ENCODE measurements around the gene LRRC41. TPM values are rescaled to one million over a fixed set of nuclear protein-coding genes. Genes with fewer than 3 reads are reported as not detected.
"Not testable (repeated sequence)": the region's sequence is repeated elsewhere in the genome, so short reads cannot be mapped to it uniquely, and the experiment has no call there.

LRRC41 gene
- total RNA-seq, 1 donor from 2014 or later, result 43.1 TPM

DNA sequence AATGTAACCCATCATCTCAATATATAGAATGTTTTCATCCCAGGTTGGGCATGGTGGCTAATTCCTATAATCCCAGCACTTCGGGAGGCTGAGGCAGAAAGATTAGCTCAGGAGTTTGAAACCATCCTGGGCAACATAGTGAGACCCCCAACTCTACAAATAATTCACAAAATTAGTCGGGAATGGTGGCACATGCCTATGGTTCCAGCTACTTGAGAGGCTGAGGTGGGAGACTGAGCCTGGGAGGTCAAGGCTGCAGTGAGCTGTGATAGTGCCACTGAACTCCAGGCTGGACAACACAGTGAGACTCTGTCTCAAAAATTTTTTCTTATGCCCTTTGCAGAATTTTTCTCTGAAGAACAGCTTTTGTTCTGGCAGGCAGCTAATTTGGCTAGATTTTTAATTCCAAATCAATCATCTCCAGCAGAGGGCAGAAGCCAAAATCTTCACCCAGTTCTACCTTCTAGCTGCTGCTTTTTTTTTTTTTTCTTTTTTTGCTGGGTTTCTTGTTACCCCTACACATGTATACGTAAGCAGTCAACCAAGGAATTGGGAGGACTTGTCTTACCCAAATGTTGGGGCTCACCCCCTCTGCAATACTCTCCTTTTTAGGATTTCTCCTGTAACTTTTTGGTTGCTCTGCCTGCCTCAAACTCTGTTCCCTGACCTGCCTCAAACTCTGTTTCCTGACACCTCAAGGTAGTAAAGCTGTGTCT is 58.6 kb downstream of the LRRC41 start:
- peaks cover 15% of the 10 kb centered on the region for H4K20me1 ChIP-seq (ENCODE audit: low read depth)
- Mint-ChIP-seq H3K27ac (no peak overlapping the region), H3K27me3 (ENCODE audit: insufficient read depth, low read depth) (no peaks in the 10 kb centered on the region), H3K4me1 (peaks cover 22% of the 10 kb centered on the region), H3K9me3 (peaks cover 5% of the 10 kb centered on the region), H3K36me3 (no peaks in the 10 kb centered on the region), H3K4me3 (no peak overlapping the region)
- H3F3A ChIP-seq (ENCODE audit: low read depth), result peaks cover 32% of the 10 kb centered on the region
- DNase-seq (ENCODE audit: low spot score), result no peak
- H3K9ac ChIP-seq, result no peak overlapping the region
- H3K36me3 ChIP-seq, result no peaks in the 10 kb centered on the region
- H3K79me2 ChIP-seq (ENCODE audit: low read depth), result peaks cover 21% of the 10 kb centered on the region
- no peaks in the 10 kb centered on the region for H3K27me3 ChIP-seq
- TF ChIP-seq EZH2phosphoT487 (IDR thresholded peaks at IDR 0.05), result no peak
- TF ChIP-seq, protein P1, sequence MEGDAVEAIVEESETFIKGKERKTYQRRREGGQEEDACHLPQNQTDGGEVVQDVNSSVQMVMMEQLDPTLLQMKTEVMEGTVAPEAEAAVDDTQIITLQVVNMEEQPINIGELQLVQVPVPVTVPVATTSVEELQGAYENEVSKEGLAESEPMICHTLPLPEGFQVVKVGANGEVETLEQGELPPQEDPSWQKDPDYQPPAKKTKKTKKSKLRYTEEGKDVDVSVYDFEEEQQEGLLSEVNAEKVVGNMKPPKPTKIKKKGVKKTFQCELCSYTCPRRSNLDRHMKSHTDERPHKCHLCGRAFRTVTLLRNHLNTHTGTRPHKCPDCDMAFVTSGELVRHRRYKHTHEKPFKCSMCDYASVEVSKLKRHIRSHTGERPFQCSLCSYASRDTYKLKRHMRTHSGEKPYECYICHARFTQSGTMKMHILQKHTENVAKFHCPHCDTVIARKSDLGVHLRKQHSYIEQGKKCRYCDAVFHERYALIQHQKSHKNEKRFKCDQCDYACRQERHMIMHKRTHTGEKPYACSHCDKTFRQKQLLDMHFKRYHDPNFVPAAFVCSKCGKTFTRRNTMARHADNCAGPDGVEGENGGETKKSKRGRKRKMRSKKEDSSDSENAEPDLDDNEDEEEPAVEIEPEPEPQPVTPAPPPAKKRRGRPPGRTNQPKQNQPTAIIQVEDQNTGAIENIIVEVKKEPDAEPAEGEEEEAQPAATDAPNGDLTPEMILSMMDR (IDR thresholded peaks at IDR 0.05), result peak; percentile 45
- no peaks in the 10 kb centered on the region for H3K9me3 ChIP-seq (ENCODE audit: low read depth)
- H3K4me1 ChIP-seq, result peaks cover 11% of the 10 kb centered on the region
- H3K4me3 ChIP-seq, result no peak overlapping the region
- no peak overlapping the region for H3K4me2 ChIP-seq
- peak overlapping the region; percentile 47 for H2AFZ ChIP-seq (replicated peaks)
- no peak overlapping the region for H3K27ac ChIP-seq

DNA sequence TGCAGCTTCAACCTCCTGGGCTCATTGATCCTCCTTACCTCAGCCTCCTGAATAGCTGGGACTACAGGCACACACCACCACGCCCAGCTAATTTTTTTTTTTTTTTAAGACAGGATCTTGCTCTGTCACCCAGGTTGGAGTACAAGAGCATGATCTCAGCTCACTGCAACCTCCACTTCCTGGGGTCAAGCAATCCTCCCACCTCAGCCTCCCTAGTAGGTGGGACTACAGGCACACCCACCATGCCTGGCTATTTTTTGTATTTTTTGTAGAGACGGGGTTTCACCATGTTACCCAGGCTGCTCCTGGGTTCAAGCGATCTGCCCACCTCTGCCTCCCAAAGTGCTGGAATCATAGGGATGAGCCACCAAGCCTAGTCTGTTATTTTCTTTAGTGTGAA is 59.6 kb downstream of the LRRC41 start:
- H3K36me3 Mint-ChIP-seq; H3K27ac Mint-ChIP-seq; H4K20me1 ChIP-seq (ENCODE audit: low read depth); H3K4me3 Mint-ChIP-seq; H3K4me2 ChIP-seq; H3K4me1 ChIP-seq; H3K9ac ChIP-seq; H3K27me3 Mint-ChIP-seq (ENCODE audit: insufficient read depth, low read depth); H3K27ac ChIP-seq; H3K9me3 ChIP-seq (ENCODE audit: low read depth); H3K36me3 ChIP-seq; DNase-seq (ENCODE audit: low spot score); H3K4me3 ChIP-seq; H2AFZ ChIP-seq (replicated peaks); H3K27me3 ChIP-seq: not testable (repeated sequence)
- peaks cover 11% of the 10 kb centered on the region for H3K79me2 ChIP-seq (ENCODE audit: low read depth)
- Mint-ChIP-seq H3K4me1 (peaks cover 13% of the 10 kb centered on the region), H3K9me3 (peaks cover 15% of the 10 kb centered on the region)
- H3F3A ChIP-seq (ENCODE audit: low read depth), result peaks cover 30% of the 10 kb centered on the region

DNA sequence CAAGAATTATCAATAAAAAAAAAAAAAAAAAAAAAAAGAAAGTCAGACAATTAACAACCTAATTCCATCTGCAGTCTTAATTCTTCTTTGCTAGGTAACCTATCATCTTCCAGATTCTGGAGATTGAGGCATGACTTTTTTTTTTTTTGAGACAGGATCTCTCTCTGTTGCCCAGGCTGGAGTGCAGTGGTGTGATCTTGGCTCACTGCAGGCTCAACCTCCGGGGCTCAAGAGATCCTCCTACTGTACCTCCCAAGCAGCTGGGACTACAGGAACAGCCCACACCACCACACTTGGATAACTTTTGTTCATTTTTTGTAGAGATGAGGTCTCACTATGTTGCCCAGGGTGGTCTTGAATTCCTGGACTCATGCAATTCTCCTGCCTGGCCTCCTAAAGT is 60.5 kb downstream of the LRRC41 start:
- no peak overlapping the region for H3K9ac ChIP-seq
- no peak overlapping the region for H3K4me2 ChIP-seq
- no peaks in the 10 kb centered on the region for H3K36me3 ChIP-seq
- no peak overlapping the region for H3K4me3 ChIP-seq
- TF ChIP-seq, protein P1 (IDR thresholded peaks at IDR 0.05), result no peak
- TF ChIP-seq EZH2 (IDR thresholded peaks at IDR 0.05), result no peak
- TF ChIP-seq EZH2phosphoT487 (IDR thresholded peaks at IDR 0.05), result no peak
- H3F3A ChIP-seq (ENCODE audit: low read depth), result peaks cover 25% of the 10 kb centered on the region
- H3K27me3 ChIP-seq, result no peaks in the 10 kb centered on the region
- H3K4me1 ChIP-seq, result no peaks in the 10 kb centered on the region
- H3K9me3 Mint-ChIP-seq, result peaks cover 21% of the 10 kb centered on the region
- H3K4me3 Mint-ChIP-seq, result no peak overlapping the region
- no peak overlapping the region for H2AFZ ChIP-seq (replicated peaks)
- H4K20me1 ChIP-seq (ENCODE audit: low read depth), result no peaks in the 10 kb centered on the region
- no peaks in the 10 kb centered on the region for H3K27me3 Mint-ChIP-seq (ENCODE audit: insufficient read depth, low read depth)
- H3K4me1 Mint-ChIP-seq, result peaks cover 8% of the 10 kb centered on the region
- peaks cover 2% of the 10 kb centered on the region for H3K36me3 Mint-ChIP-seq
- no peaks in the 10 kb centered on the region for H3K9me3 ChIP-seq (ENCODE audit: low read depth)
- H3K27ac Mint-ChIP-seq, result no peak overlapping the region
- DNase-seq (ENCODE audit: low spot score), result no peak
- H3K27ac ChIP-seq, result no peak overlapping the region
- H3K79me2 ChIP-seq (ENCODE audit: low read depth), result peaks cover 2% of the 10 kb centered on the region

DNA sequence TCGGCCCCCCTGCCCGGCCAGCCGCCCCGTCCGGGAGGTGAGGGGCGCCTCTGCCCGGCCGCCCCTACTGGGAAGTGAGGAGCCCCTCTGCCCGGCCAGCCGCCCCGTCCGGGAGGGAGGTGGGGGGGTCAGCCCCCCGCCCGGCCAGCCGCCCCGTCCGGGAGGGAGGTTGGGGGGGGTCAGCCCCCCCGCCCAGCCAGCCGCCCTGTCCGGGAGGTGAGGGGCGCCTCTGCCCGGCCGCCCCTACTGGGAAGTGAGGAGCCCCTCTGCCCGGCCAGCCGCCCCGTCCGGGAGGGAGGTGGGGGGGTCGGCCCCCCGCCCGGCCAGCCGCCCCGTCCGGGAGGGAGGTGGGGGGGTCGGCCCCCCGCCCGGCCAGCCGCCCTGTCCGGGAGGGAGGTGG is 61.7 kb downstream of the LRRC41 start:
- H3K4me1 ChIP-seq; H3K4me3 Mint-ChIP-seq; H3K4me3 ChIP-seq; DNase-seq (ENCODE audit: low spot score); H3K27ac ChIP-seq; H3K9me3 ChIP-seq (ENCODE audit: low read depth); H2AFZ ChIP-seq (replicated peaks); H3K79me2 ChIP-seq (ENCODE audit: low read depth); H3K4me1 Mint-ChIP-seq; H3K27ac Mint-ChIP-seq; H3K36me3 ChIP-seq; H4K20me1 ChIP-seq (ENCODE audit: low read depth); H3K36me3 Mint-ChIP-seq; H3K4me2 ChIP-seq; H3K27me3 ChIP-seq; H3K27me3 Mint-ChIP-seq (ENCODE audit: insufficient read depth, low read depth); H3K9ac ChIP-seq: not testable (repeated sequence)
- peaks cover 18% of the 10 kb centered on the region for H3F3A ChIP-seq (ENCODE audit: low read depth)
- H3K9me3 Mint-ChIP-seq, result peaks cover 28% of the 10 kb centered on the region

DNA sequence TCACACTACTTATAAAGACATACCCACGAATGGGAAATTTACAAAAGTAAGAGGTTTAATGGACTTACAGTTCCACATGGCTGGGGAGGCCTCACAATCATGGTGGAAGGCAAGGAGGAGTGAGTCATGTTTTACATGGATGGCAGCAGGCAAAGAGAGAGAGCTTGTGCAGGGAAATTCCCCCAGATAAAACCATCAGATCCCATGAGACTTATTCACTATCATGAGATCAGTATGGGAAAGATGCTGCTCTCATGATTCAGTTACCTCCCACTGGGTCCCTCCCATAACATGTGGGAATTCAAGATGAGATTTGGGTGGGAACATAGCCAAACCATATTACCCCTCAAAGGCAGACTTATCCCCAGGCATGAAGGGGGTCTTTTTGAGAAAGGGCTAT is 64.6 kb downstream of the LRRC41 start:
- DNase-seq (ENCODE audit: low spot score); H3K27ac Mint-ChIP-seq; H3K4me3 Mint-ChIP-seq; H3K9me3 ChIP-seq (ENCODE audit: low read depth); H4K20me1 ChIP-seq (ENCODE audit: low read depth); H3K27ac ChIP-seq; H2AFZ ChIP-seq (replicated peaks); H3K36me3 Mint-ChIP-seq; H3K36me3 ChIP-seq; H3K4me3 ChIP-seq; H3K79me2 ChIP-seq (ENCODE audit: low read depth); H3F3A ChIP-seq (ENCODE audit: low read depth); H3K4me1 ChIP-seq; H3K4me1 Mint-ChIP-seq; H3K4me2 ChIP-seq; H3K27me3 Mint-ChIP-seq (ENCODE audit: insufficient read depth, low read depth); H3K9ac ChIP-seq; H3K27me3 ChIP-seq: not testable (repeated sequence)
- peaks cover 28% of the 10 kb centered on the region for H3K9me3 Mint-ChIP-seq
